ENCODE results near the gene OR6S1. TPM values are rescaled to one million over a fixed set of nuclear protein-coding genes. Genes with fewer than 3 reads are reported as not detected.

The OR6S1 gene
- total RNA-seq, 1 donor from 2014 or later = not detected

- H3K4me1 ChIP-seq = peaks cover 16% of the 10 kb centered on the region
- no peak for TF ChIP-seq CTCF (IDR thresholded peaks at IDR 0.05)
- H3K4me3 ChIP-seq = peak overlapping the region; percentile 73
- intact Hi-C loops (cut with DNase I) = loop anchor here (10.0 kb wide), 1 partner anchor 72 kb away; no protein-coding TSS in a partner anchor
- no peaks in the 10 kb centered on the region for H3K9me3 ChIP-seq
- no peaks in the 10 kb centered on the region for H3K36me3 ChIP-seq
- ATAC-seq (no peak), DNase-seq (no peak)
- H3K27me3 ChIP-seq = no peaks in the 10 kb centered on the region
- peak overlapping the region; percentile 100 for H3K27ac ChIP-seq
Observed at GRCh38 chr14:20686386-20687143, 45.1 kb upstream of the OR6S1 start.

GRCh38 chr14:20684662-20685456, 43.4 kb upstream of the OR6S1 start:
- Histone ChIP-seq H3K27me3 (no peaks in the 10 kb centered on the region), H3K27ac (peak overlapping the region; percentile 100), H3K36me3 (no peaks in the 10 kb centered on the region), H3K4me3 (peak overlapping the region; percentile 73), H3K9me3 (no peaks in the 10 kb centered on the region), H3K4me1 (peaks cover 30% of the 10 kb centered on the region)
- intact Hi-C loops (cut with DNase I) = loop anchor here (10.0 kb wide), 1 partner anchor 70 kb away; no protein-coding TSS in a partner anchor
- ATAC-seq = peak; percentile 1
- TF ChIP-seq CTCF (IDR thresholded peaks at IDR 0.05) = no peak
- DNase-seq = no peak

- H3K27ac ChIP-seq = peak within 1 kb of the TSS; percentile 100
- H3K4me3 ChIP-seq = peak within 1 kb of the TSS; percentile 73
- no peaks in the 10 kb centered on the region for H3K27me3 ChIP-seq
- DNase-seq (peak; percentile 94), ATAC-seq (peak; percentile 74)
- intact Hi-C loops (cut with DNase I) = loop anchor here (10.0 kb wide), 1 partner anchor 69 kb away; no protein-coding TSS in a partner anchor
- H3K4me1 ChIP-seq = peaks cover 30% of the 10 kb centered on the region
- H3K9me3 ChIP-seq = no peaks in the 10 kb centered on the region
- TF ChIP-seq CTCF (IDR thresholded peaks at IDR 0.05) = no peak
- no peaks in the 10 kb centered on the region for H3K36me3 ChIP-seq
Observed at GRCh38 chr14:20683891-20684661, 42.6 kb upstream of the OR6S1 start, which contains the start of gene RNASE4. Gene RNASE4 (plus strand): TSS chr14:20684560. CDS start chr14:20699372, 14,812 bp downstream.

GRCh38 chr14:20683125-20683890, 41.8 kb upstream of the OR6S1 start:
- TF ChIP-seq CTCF (IDR thresholded peaks at IDR 0.05) = no peak
- Histone ChIP-seq H3K27me3 (no peaks in the 10 kb centered on the region), H3K27ac (peak overlapping the region; percentile 100), H3K36me3 (no peaks in the 10 kb centered on the region), H3K4me1 (peaks cover 30% of the 10 kb centered on the region), H3K4me3 (peak overlapping the region; percentile 73), H3K9me3 (no peaks in the 10 kb centered on the region)
- DNase-seq = peak; percentile 78
- peak; percentile 45 for ATAC-seq
- intact Hi-C loops (cut with DNase I) = loop anchor here (10.0 kb wide), 1 partner anchor 69 kb away; no protein-coding TSS in a partner anchor

Data from upper lobe of right lung (tissue), 1 donor.